Keratinocyte (primary cell): ENCODE data around the gene GGA2. TPM values are rescaled to one million over a fixed set of nuclear protein-coding genes. Genes with fewer than 3 reads are reported as not detected.

Experiments
- DNase-seq: peaks from one replicate; pipeline ENCODE4 v3.0.0-alpha.2; 2011; ENCODE audit warnings: low read depth, missing footprints, low spot score
- FAIRE-seq: peaks from 2 replicates; lab custom pipeline; 2011; peaks lifted over from hg19 to GRCh38; lab: Jason Lieb, UNC
- H2AFZ ChIP-seq: 2 replicates; pipeline ENCODE4 v1.6.0; 2012; ENCODE audit warnings: low read length, control low read depth, inconsistent platforms; ENCODE audit not compliant: control insufficient read depth
- H3K27ac ChIP-seq: 2 replicates; pipeline ENCODE4 v1.5.1; 2011; ENCODE audit warnings: low read length; ENCODE audit not compliant: control insufficient read depth, insufficient read depth
- H3K27me3 ChIP-seq: 3 replicates; pipeline ENCODE4 v1.6.0; 2011; ENCODE audit warnings: low read length; ENCODE audit not compliant: control insufficient read depth, insufficient read depth; ENCODE audit errors: extremely low read depth
- H3K36me3 ChIP-seq, 2 experiments: 2 replicates in 1 of 2; 3 replicates in 1 of 2; pipeline ENCODE4 v1.5.1; 2011; ENCODE audit warnings: low read length in 2 of 2, mild to moderate bottlenecking in 1 of 2; ENCODE audit not compliant: control insufficient read depth in 2 of 2, insufficient read depth in 2 of 2; ENCODE audit errors: extremely low read depth in 1 of 2
- H3K4me1 ChIP-seq: 3 replicates; pipeline ENCODE4 v1.5.1; 2011; ENCODE audit warnings: low read length; ENCODE audit not compliant: control insufficient read depth, insufficient read depth; ENCODE audit errors: extremely low read depth
- H3K4me2 ChIP-seq: 3 replicates; pipeline ENCODE4 v1.6.0; 2011; ENCODE audit warnings: low read depth, low read length; ENCODE audit not compliant: control insufficient read depth, insufficient read depth; ENCODE audit errors: extremely low read depth
- H3K4me3 ChIP-seq, 3 experiments: fragments of 200-600 bp in 1 of 3; sonication (generic) in 1 of 3; 2 replicates in 2 of 3; 3 replicates in 1 of 3; pipeline ENCODE4 v1.5.1; 2011 to 2016; ENCODE audit warnings: low read length in 3 of 3, mild to moderate bottlenecking in 3 of 3, control low read depth in 2 of 3, inconsistent platforms in 1 of 3, low read depth in 1 of 3, mixed read lengths in 1 of 3, mixed run types in 1 of 3, moderate library complexity in 1 of 3; ENCODE audit not compliant: control insufficient read depth in 2 of 3, insufficient read depth in 2 of 3; ENCODE audit errors: extremely low read depth in 1 of 3
- H3K79me2 ChIP-seq: 2 replicates; pipeline ENCODE4 v1.6.0; 2012; ENCODE audit warnings: low read length; ENCODE audit not compliant: control insufficient read depth, insufficient read depth
- H3K9ac ChIP-seq: 3 replicates; pipeline ENCODE4 v1.6.0; 2011; ENCODE audit warnings: low read length; ENCODE audit not compliant: control insufficient read depth, insufficient read depth; ENCODE audit errors: extremely low read depth
- H3K9me1 ChIP-seq: 3 replicates; pipeline ENCODE4 v1.6.0; 2011; ENCODE audit warnings: low read length; ENCODE audit not compliant: control insufficient read depth, insufficient read depth; ENCODE audit errors: extremely low read depth
- H3K9me3 ChIP-seq: 2 replicates; pipeline ENCODE4 v1.5.1; 2012; ENCODE audit warnings: low read depth, low read length; ENCODE audit not compliant: control insufficient read depth
- H4K20me1 ChIP-seq: 3 replicates; pipeline ENCODE4 v1.6.0; 2011; ENCODE audit warnings: low read length; ENCODE audit not compliant: control insufficient read depth, insufficient read depth; ENCODE audit errors: extremely low read depth
- EZH2 ChIP-seq: IDR thresholded peaks from one replicate; pipeline ENCODE4 v1.6.1; 2012; ENCODE audit warnings: inconsistent platforms, mild to moderate bottlenecking, low read length, moderate library complexity
- dilution Hi-C: fragments of 300-500 bp; cut with MboI; formaldehyde crosslinking; loops from one replicate; pipeline ENCODE4 v1.7.0; 2020; ENCODE audit warnings: low sequenced_read_pairs; ENCODE audit not compliant: extremely low pct_ligation_motif_present
- polyA plus RNA-seq, 5 experiments: library from polyadenylated mRNA; depleted of rRNA in 3 of 5; stranded (reverse) in 3 of 5; stranded (forward) in 1 of 5; unstranded in 1 of 5; fragments of >200 nt; gene quantifications; 1 replicate in 1 of 5; 2 replicates in 3 of 5; 3 replicates in 1 of 5; pipeline versions ENCODE4 v1.2.1 to v1.2.3, GENCODE V29; 2011 to 2012; ENCODE audit warnings: missing spikeins in 2 of 5, low read depth in 1 of 5, low replicate concordance in 1 of 5
- TF ChIP-seq, protein P1 (sequence below), 3 experiments: IDR thresholded peaks in 1 of 3; conservative IDR thresholded peaks in 1 of 3; optimal IDR thresholded peaks in 1 of 3; 2 replicates in 2 of 3; 3 replicates in 1 of 3; pipeline versions ENCODE3 to v1.5.1; 2011; ENCODE audit warnings: low read length in 3 of 3, mild to moderate bottlenecking in 3 of 3, moderate library complexity in 2 of 3, control low read depth in 1 of 3, inconsistent platforms in 1 of 3; ENCODE audit not compliant: insufficient read depth in 2 of 3; ENCODE audit errors: extremely low read depth in 1 of 3

GGA2 gene
- polyA plus RNA-seq, 1 donor (not counting 4 experiments of a cell fraction or from before 2014, with no cell fraction given) = 54.1 TPM

DNA sequence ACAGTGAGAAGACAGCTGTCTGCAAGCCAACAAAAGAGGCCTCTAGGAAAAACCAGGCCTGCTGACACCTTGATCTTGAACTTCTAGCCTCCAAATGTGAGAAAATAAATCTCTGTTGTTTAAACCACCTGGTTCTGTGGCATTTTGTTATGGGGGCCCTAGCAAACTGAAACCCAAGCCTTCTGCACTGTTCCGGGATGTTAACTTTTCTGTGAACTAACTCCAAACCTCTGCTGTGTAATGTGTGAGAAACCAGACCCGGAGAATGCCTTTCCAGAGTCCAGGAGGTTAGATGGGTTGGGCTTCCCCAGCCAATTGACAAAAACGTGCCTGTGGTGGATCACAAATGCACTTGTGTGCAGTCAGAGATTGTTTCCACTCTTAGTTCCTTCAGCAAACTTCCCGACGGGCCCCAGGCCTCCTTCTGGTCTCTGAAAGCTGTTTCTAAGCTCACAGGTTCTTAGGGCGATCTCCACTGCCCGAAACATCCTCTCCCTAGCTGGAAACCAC, 13.6 kb upstream of the GGA2 start:
- Histone ChIP-seq H4K20me1 (no peaks in the 10 kb centered on the region), H2AFZ (no peak overlapping the region), H3K27ac (no peak overlapping the region), H3K79me2 (no peaks in the 10 kb centered on the region), H3K27me3 (no peaks in the 10 kb centered on the region), H3K4me1 (no peaks in the 10 kb centered on the region), H3K9me1 (no peaks in the 10 kb centered on the region), H3K9ac (no peak overlapping the region), H3K4me2 (no peak overlapping the region), H3K4me3 (no peak overlapping the region), H3K36me3 (peaks cover 28 to 34% of the 10 kb centered on the region in 2 experiments), H3K9me3 (no peaks in the 10 kb centered on the region)
- dilution Hi-C loops = no loop called here
- FAIRE-seq (no peak), DNase-seq (no peak)
- TF ChIP-seq EZH2 = no peak
- TF ChIP-seq, protein P1, sequence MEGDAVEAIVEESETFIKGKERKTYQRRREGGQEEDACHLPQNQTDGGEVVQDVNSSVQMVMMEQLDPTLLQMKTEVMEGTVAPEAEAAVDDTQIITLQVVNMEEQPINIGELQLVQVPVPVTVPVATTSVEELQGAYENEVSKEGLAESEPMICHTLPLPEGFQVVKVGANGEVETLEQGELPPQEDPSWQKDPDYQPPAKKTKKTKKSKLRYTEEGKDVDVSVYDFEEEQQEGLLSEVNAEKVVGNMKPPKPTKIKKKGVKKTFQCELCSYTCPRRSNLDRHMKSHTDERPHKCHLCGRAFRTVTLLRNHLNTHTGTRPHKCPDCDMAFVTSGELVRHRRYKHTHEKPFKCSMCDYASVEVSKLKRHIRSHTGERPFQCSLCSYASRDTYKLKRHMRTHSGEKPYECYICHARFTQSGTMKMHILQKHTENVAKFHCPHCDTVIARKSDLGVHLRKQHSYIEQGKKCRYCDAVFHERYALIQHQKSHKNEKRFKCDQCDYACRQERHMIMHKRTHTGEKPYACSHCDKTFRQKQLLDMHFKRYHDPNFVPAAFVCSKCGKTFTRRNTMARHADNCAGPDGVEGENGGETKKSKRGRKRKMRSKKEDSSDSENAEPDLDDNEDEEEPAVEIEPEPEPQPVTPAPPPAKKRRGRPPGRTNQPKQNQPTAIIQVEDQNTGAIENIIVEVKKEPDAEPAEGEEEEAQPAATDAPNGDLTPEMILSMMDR (optimal IDR thresholded peaks at IDR 0.05 in 1 of 3, IDR thresholded peaks at IDR 0.05 in 1 of 3, conservative IDR thresholded peaks at IDR 0.05 in 1 of 3; ENCODE audit: extremely low read depth in 1 of 3, insufficient read depth in 2 of 3, low read length in 3 of 3) = no peak

DNA sequence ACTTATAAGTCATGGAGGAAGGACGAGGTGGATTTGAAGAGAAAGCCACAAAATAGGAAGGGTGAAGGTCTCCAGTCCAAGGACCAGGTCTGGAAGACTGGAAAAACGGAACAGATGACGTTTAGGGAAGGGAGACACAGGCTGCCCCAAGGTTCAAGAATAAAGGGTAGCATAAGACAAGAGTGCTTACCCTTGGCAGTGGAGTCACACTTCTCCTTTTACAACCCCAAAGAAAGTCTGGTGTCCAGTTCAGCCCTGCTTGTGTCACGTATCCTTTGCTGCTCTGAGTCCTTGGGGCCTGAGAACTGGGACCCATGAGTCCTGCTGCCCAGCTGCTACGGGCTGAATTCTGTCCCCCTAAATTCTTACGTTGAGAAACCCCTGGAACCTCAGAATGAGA, 13.0 kb upstream of the GGA2 start:
- dilution Hi-C loops = no loop called here
- no peak overlapping the region for H3K9ac ChIP-seq
- DNase-seq = no peak
- H3K9me3 ChIP-seq = no peaks in the 10 kb centered on the region
- H3K4me1 ChIP-seq = no peaks in the 10 kb centered on the region
- no peak for FAIRE-seq
- peaks cover 23 to 29% of the 10 kb centered on the region in 2 experiments for H3K36me3 ChIP-seq
- no peaks in the 10 kb centered on the region for H3K79me2 ChIP-seq
- TF ChIP-seq EZH2 = no peak
- TF ChIP-seq, protein P1 (optimal IDR thresholded peaks at IDR 0.05 in 1 of 3, IDR thresholded peaks at IDR 0.05 in 1 of 3, conservative IDR thresholded peaks at IDR 0.05 in 1 of 3; ENCODE audit: extremely low read depth in 1 of 3, insufficient read depth in 2 of 3, low read length in 3 of 3) = no peak
- no peaks in the 10 kb centered on the region for H4K20me1 ChIP-seq
- H3K9me1 ChIP-seq = no peaks in the 10 kb centered on the region
- H3K4me3 ChIP-seq = no peak overlapping the region
- H3K27me3 ChIP-seq = no peaks in the 10 kb centered on the region
- H2AFZ ChIP-seq = no peak overlapping the region
- no peak overlapping the region for H3K4me2 ChIP-seq
- H3K27ac ChIP-seq = no peak overlapping the region
